ENCODE measurements around the gene IGF1R.

Gene IGF1R

DNA sequence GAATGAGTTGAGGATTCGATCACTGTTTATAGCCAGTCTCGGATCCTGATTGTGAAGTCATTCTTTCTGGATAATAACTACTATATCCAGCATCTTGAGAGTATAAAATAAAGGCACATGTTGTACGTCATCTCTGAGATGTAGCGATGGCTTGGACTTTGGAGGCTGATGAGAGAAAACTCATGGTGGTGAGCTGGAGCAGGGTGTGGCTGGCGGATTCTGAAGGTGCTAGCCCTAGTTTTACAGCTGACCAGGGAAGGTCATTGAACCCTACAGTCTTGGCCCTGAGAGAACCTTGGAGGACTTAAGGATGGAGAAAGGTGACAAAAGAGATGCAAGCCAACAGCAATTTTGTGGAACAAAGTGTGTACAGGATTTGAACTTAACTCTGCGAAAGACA lies 153.8 kb downstream of the IGF1R start:
- no peak for DNase-seq

DNA sequence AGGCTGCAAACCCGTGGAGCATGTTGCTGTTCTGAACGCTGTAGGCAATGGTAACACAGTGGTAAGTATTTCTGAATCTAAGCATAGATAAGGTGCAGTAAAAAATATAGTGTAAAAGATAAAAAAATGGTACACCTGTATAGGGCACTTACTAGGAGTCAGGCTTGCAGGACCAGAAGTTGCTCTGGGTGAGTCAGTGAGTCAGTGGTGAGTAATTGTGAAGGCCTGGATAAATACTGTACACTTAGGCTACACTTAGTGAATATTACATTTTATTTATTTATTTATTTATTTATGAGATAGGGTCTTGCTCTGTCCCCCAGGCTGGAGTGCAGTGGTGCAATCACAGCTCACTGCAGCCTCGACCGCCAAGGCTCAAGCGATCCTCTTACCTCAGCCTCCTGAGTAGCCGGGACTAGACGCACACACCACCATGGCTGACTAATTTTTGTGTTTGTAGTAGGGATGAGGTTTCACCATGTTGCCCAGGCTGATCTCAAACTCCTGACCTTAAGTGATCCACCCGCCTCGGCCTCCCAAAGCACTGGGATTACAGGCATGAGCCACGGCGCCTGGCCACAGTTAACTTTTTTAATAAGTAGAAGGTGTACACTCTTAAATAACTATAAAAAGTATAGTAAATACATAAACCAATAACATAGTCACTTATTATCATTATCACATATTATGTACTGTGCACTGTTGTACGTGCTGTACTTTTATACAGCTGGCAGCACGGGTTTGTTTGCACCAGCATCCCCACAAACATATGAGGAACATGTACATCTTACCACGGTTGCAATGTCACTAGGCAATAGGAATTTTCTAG lies 155.1 kb downstream of the IGF1R start:
- no peak for DNase-seq

GRCh38 chr15:98804057-98804380 lies 155.7 kb downstream of the IGF1R start:
- DNase-seq, result no peak

DNA sequence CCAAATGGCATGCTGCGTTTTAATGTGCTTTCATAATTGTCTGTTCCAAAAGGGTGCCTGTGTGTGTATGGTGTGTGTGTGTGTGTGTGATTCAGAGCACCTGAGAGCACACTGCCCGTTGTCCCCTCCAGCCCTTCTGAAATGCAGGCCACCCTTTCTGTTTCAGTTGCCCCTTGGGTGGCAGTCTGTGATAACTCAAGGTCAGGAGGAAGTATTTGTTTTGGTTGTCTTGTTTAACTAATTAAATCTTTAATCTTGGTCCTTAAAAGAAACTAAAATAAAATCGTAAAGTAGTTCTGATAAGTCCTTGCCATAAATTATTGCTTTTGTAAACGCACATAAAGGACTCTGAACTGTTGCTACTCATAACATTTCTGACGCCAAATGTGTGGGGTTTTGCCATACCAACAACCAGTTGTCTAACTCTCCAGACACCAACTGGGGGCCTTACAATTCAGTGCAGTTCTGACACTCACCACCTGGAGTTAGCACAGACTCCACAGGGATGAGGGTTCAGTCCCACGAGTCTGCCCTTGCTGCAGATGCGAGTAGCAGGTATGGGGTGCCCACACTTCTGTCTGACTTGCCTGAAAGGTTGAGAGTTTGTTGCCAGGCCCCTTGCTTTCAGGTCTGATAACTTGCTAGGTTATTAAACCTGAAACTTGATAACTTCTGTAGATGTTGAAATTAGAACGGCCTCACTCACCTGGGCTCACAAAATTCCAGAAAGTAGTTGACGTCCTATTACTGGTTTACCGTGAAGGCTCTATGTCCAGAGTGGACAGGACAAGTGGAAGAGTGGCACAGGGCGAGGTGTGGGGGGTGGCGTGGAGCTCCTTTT lies 157.3 kb downstream of the IGF1R start:
- no peak for DNase-seq

DNA sequence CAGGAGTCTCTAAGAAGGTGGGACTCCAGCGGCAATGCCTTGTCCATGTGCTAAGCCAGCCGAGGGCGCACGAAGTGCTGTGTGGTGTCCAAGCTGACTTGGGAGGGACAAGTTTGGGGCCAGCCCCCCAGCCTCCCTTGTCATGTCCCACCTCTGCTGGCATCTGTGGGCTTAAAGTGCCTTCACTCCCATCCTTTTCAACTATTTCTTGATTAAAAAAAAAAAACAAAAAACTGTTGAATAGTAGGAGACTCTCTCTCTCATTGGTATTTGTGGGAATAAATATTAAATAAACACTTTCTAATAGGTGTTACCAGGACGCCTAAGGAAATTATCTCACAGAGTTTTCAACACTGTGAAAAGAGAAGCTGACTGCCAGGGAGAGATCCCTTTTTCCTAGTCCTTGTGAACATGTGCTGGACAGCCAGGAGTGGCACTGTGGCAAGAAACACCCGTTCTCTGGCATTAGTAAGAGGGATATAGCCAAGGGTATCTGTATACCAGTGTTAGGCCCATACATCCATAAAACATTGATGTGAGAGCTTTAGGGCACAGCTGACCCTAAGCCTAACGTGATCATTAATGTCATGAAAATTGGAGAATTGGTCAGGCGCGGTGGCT lies 158.0 kb downstream of the IGF1R start:
- no peak for DNase-seq

GRCh38 chr15:98807262-98807661 lies 158.9 kb downstream of the IGF1R start:
- no peak for DNase-seq

DNA sequence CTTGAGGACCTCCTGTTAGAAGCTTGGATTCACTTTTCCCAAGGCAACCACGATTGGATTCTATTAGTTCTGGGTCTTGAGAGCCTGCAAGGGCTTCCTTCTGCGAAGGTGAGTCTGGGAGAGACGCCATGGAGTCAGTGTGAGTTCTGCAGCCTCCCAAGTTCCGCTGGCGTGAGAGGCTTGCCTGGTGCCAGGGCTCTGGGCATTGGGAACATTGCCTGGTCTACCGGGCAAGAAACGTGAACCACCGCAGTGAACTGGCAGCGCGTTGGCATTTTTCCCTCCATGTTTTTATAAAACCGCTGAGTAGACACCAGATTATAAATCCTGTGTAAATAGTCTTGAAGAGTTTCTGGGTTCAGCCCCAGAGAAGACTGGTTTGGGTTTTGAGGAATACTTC lies 160.9 kb downstream of the IGF1R start:
- DNase-seq, result no peak

GRCh38 chr15:98812716-98813446 lies 164.5 kb downstream of the IGF1R start:
- DNase-seq, result no peak

- no peak for DNase-seq
Measured at GRCh38 chr15:98813951-98814350, 165.6 kb downstream of the IGF1R start.

GRCh38 chr15:98815207-98815606 lies 166.9 kb downstream of the IGF1R start:
- no peak for DNase-seq

DNA sequence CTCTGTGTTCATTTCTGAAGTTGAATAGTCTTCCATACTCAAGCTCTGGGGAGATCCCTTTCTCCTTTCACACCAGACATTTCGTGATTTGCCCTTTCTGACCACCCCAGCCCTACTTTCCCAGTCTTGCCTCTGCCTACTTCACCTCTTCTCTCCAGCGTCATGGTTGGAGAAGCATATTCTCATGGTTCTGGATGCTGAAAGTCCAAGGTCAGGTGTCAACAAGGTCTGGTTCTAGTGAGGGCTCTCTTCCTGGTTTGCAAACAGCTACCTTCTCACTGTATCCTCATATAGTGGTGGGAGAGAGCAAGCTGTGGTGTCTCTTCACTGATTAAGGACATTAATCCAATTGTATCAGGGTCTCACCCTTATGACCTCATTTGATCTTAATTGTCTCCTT lies 169.4 kb downstream of the IGF1R start:
- DNase-seq, result no peak

DNA sequence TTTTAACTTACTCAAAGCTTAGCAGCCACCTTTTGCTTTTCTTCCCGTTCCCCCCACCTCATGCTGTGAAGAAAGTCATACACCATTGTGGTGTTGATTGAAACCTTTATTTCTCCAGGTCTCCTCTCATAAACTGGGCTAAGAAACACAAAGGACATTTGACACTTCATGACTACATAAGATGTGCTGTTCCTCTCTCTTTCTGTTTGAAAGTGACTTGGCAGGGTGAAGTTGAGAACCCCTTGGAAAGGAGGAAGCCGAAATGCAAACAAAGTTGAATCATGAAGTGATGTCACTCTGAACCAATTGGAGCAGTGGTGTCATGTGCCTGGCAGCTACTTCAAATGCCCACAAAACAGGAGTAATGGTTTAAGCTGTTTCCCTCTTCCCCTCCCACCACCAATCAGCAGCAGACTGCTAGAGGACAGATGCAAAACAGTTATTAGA lies 174.7 kb downstream of the IGF1R start:
- no peak for DNase-seq

GRCh38 chr15:98823616-98824015 lies 175.3 kb downstream of the IGF1R start:
- no peak for DNase-seq

DNA sequence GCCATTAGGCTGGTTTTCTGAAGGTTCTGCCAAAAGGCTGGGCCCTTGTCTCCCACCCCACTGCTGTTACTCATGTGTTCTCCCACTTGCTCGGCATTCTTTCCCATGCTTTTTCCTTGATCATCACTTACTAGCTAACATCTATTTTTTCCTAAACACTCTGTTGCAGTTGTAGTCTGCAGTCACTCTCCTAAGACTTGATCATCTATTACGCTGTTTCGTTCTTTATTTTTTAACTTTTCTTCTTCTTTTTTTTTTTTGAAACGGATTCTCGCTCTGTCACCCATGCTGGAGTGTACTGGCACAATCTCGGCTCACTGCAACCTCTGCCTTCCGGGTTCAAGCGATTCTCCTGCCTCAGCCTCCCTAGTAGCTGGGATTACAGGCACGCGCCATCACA lies 176.3 kb downstream of the IGF1R start:
- no peak for DNase-seq

DNA sequence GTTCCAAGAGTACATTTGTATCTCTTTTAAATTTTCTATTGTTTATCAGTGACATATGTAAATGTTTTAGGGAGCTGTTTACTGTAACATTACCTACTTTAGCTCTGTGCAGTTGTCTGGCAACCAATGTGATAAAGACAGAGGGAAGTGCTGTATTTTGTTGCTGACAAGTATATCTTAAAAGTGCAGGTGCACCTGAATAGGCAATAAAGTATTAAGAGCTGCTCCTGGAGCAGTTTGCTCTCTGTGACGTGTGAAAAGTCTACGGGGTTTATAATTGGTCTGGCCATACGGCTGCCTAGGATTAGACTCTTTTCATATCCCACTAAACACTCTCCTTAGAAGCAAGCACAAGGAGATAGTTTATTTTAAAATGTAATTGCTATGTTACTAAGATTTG lies 178.3 kb downstream of the IGF1R start:
- no peak for DNase-seq

GRCh38 chr15:98827217-98827616 lies 178.9 kb downstream of the IGF1R start:
- no peak for DNase-seq

GRCh38 chr15:98830034-98830634 lies 181.8 kb downstream of the IGF1R start:
- DNase-seq, result no peak

DNA sequence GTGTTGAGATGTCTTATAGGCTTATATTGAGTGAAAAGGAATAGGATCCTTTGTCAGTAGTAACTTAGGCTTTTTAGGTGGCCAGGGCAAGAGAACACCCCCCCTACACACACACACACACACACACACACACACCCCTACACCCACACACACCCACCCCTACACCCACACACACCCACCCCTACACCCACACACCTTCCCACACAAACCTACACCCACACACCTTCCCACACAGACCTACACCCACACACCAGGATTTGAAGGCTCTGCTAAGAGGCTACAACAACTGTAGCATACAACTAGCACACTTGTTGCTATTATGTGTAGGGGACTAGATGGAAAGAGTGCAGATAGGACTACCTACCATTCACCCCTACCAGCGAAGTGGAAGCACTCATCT lies 186.6 kb downstream of the IGF1R start:
- DNase-seq, result no peak

- DNase-seq, result no peak
Measured at GRCh38 chr15:98835876-98836275, 187.5 kb downstream of the IGF1R start.

DNA sequence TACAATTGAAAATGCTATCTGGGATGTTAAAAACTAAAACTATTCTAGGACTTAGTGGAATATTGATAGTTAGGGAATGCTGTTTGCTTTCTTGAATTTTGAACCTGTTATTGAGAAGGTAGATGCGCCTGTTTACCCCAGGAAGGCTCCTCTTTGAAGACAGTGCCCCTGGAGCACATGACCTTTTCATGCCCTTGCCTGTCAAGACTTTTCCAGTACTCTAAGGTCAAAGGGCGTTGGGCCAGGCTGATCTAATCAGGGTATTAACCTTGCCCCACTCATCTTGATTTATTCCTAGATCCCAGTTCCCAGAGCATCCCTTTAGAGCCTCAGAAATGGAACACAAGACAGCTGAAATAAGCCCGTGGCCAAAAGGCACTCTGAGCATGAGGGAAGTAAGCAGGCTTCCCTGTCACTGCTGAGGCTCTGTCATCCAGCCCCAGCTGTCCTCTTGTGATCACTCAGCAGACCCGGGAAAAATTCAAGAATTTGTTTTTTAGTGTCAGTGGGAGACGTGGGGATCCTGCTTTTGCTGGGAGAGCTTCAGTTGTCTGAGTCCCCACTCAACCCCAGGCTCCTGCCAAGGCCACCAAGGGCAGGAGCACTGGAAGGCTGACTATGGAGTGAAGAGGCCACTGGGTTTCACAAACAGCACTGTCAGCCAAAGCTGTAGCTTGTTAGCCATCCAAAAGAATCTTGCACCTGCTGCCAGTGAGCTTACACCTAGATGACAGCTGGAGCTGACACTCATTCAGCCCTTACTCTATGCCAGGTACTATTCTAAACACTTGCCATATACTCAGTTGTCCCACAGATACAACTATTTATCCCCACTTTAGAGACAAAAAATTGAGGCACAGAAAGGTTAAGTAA lies 190.3 kb downstream of the IGF1R start:
- DNase-seq, result no peak

- DNase-seq, result no peak
Measured at GRCh38 chr15:98840053-98840452, 191.7 kb downstream of the IGF1R start.
